B cell (primary cell): Measurements from ENCODE around the gene ADAMTS12.

Experiments used
- EZH2 ChIP-seq: IDR thresholded peaks from 2 replicates; pipeline ENCODE4 v1.6.1; 2012; ENCODE audit warnings: borderline replicate concordance, low read depth, mild to moderate bottlenecking, moderate library complexity, low read length; ENCODE audit not compliant: insufficient read depth, poor library complexity, severe bottlenecking
- TF ChIP-seq, protein P1 (sequence below): fragments of 200-600 bp; IDR thresholded peaks from one replicate; pipeline ENCODE4 v1.8.0; 2022; ENCODE audit warnings: antibody characterized with exemption, mild to moderate bottlenecking

DNA sequence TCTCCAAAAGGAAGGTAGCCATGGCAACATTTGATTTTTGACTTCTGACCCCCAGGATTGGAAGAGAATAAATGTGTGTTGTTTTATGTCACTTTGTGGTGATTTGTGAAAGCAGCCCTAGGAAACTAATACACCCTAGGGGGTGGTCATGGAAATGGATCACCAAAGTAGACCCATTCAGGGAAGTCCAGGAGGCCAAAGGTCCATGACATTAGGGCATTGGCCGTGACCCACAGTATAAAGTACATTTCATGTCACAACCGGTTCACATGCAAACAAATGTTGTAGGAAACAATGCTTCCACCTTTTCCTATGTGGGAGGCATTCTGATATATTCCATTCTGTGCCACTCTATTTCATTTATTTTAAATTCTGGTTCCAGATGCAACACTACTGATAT is 128.4 kb downstream of the ADAMTS12 start:
- TF ChIP-seq, protein P1, sequence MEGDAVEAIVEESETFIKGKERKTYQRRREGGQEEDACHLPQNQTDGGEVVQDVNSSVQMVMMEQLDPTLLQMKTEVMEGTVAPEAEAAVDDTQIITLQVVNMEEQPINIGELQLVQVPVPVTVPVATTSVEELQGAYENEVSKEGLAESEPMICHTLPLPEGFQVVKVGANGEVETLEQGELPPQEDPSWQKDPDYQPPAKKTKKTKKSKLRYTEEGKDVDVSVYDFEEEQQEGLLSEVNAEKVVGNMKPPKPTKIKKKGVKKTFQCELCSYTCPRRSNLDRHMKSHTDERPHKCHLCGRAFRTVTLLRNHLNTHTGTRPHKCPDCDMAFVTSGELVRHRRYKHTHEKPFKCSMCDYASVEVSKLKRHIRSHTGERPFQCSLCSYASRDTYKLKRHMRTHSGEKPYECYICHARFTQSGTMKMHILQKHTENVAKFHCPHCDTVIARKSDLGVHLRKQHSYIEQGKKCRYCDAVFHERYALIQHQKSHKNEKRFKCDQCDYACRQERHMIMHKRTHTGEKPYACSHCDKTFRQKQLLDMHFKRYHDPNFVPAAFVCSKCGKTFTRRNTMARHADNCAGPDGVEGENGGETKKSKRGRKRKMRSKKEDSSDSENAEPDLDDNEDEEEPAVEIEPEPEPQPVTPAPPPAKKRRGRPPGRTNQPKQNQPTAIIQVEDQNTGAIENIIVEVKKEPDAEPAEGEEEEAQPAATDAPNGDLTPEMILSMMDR = no peak
- TF ChIP-seq EZH2 = no peak
